Lung (tissue), 12 donors: ENCODE data around the gene SLC35F1. TPM values are rescaled to one million over a fixed set of nuclear protein-coding genes. Genes with fewer than 3 reads are reported as not detected.
A peak's percentile ranks its signal among the peaks of the same experiment; 100 is the strongest.

Experiments
- ATAC-seq: fragments of 200-7000 bp; cut with Tn5 transposase; one replicate; pipeline ENCODE4 v1.9.1; 2020; ENCODE audit warnings: moderate number of reproducible peaks; ENCODE audit not compliant: insufficient read depth, low FRiP score
- DNase-seq, 3 donors: peaks; one replicate each; pipeline ENCODE4 v3.0.0-alpha.2; 2013 to 2017
- H3K27ac ChIP-seq, 2 donors: one replicate each; pipeline ENCODE4 v1.5.1; 2013; ENCODE audit warnings: mild to moderate bottlenecking in 2 of 2, moderate library complexity in 2 of 2, control low read depth in 1 of 2, inconsistent platforms in 1 of 2, low read depth in 1 of 2, low read length in 1 of 2
- H3K27me3 ChIP-seq, 3 donors: one replicate each; pipeline ENCODE4 v1.5.1; 2013; ENCODE audit warnings: low read length in 2 of 3; ENCODE audit not compliant: control insufficient read depth in 3 of 3, insufficient read depth in 3 of 3
- H3K36me3 ChIP-seq, 4 donors: one replicate each; pipeline ENCODE4 v1.5.1; 2013; ENCODE audit warnings: low read length in 4 of 4, mild to moderate bottlenecking in 1 of 4, moderate library complexity in 1 of 4; ENCODE audit not compliant: control insufficient read depth in 4 of 4, insufficient read depth in 4 of 4
- H3K4me1 ChIP-seq, 5 donors: one replicate each; pipeline ENCODE4 v1.5.1; 2013; ENCODE audit warnings: low read length in 5 of 5, mild to moderate bottlenecking in 2 of 5, moderate library complexity in 1 of 5; ENCODE audit not compliant: control insufficient read depth in 5 of 5, insufficient read depth in 5 of 5
- H3K4me3 ChIP-seq: one replicate; pipeline ENCODE4 v1.5.1; 2013; ENCODE audit warnings: mild to moderate bottlenecking, control low read depth, moderate library complexity
- H3K9ac ChIP-seq, 2 donors: one replicate each; pipeline ENCODE4 v1.5.1; 2013; ENCODE audit warnings: low read length in 2 of 2, control low read depth in 1 of 2; ENCODE audit not compliant: insufficient read depth in 1 of 2
- H3K9me3 ChIP-seq, 4 donors: one replicate each; pipeline ENCODE4 v1.5.1; 2013; ENCODE audit warnings: low read length in 3 of 4, mild to moderate bottlenecking in 1 of 4, moderate library complexity in 1 of 4; ENCODE audit not compliant: control insufficient read depth in 4 of 4, insufficient read depth in 3 of 4
- CTCF ChIP-seq: IDR thresholded peaks from 2 replicates; pipeline ENCODE4 v1.5.1; 2012; ENCODE audit warnings: mild to moderate bottlenecking; ENCODE audit errors: control extremely low read depth, extremely low read depth
- WGBS, 2 donors: extraction: QIAGEN DNeasy Blood & Tissue Kit; methylation state at CpG; one replicate each; pipeline ENCODE4 v1.1.7; 2013; 5-methylcytosine and 5-hydroxymethylcytosine counted together
- polyA plus RNA-seq, 2 donors: library from polyadenylated mRNA; stranded (reverse); fragments of 200-250 nt; gene quantifications; one replicate each; pipeline ENCODE4 v1.2.1, GENCODE V29; 2013
- total RNA-seq, 2 donors: library from RNA; depleted of rRNA in 1 of 2; stranded (reverse); fragments of >200 nt in 1 of 2; gene quantifications; one replicate each; pipeline ENCODE4 v1.2.1, GENCODE V29; 2014 to 2021
- donor health status: control.
- donor health status: control.
- donor health status: Bipolar disorder and iron deficiency.
- donor health status: healthy.
- donor health status: DM: yes; HTN: yes; CAD: no.

SLC35F1 gene
- total and polyA plus RNA-seq, 4 donors: 0.04 to 5.7 (median 0.07) TPM

DNA sequence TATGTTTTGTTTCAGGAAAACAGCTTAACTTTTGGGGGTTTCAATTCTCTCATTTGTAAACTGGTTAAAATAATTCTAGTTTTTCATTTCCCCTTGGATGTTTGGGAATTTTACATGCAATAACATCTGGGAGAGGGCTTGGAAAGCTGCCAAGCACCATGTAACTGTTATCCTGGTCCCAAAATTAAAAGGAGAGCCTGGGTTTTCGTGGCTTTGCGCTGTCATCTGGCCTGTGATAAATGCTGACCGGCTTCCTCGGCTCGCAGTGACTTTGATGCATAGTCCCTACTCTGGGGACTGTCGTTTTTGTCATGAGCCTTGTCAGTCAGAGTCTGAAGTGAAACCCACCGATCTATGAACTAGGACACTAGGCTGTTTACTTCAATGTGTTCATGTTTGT lies 12.2 kb downstream of the SLC35F1 start:
- peak; percentile 20 to 62 (median 50) for DNase-seq
- Histone ChIP-seq H3K27ac (no peak overlapping the region), H3K36me3 (no peaks in the 10 kb centered on the region), H3K9ac (no peak overlapping the region), H3K4me3 (no peak overlapping the region), H3K27me3 (peaks cover 3 to 10% (median 5%) of the 10 kb centered on the region in 3 donors), H3K9me3 (no peaks in the 10 kb centered on the region), H3K4me1 (peaks cover 0 to 16% (median 3%) of the 10 kb centered on the region in 5 donors)
- no peak for TF ChIP-seq CTCF
- whole genome bisulfite sequencing, 2 donors: 10 to 12% methylated on average over 7 of the region's 7 CpGs
- no peak for ATAC-seq

- ATAC-seq: peak; percentile 47
- WGBS, 2 donors: 2 to 4% methylated on average over 39 of the region's 39 CpGs
- no peak overlapping the region for H3K27ac ChIP-seq
- TF ChIP-seq CTCF: no peak
- no peak overlapping the region for H3K4me3 ChIP-seq
- peaks cover 0 to 16% (median 3%) of the 10 kb centered on the region in 5 donors for H3K4me1 ChIP-seq
- peaks cover 3 to 10% (median 5%) of the 10 kb centered on the region in 3 donors for H3K27me3 ChIP-seq
- H3K36me3 ChIP-seq: no peaks in the 10 kb centered on the region
- H3K9ac ChIP-seq: no peak overlapping the region
- H3K9me3 ChIP-seq: no peaks in the 10 kb centered on the region
- DNase-seq: peak; percentile 49 to 81 (median 72)
Measured at GRCh38 chr6:117919775-117920729, 13.0 kb downstream of the SLC35F1 start.

GRCh38 chr6:117924690-117925089 lies 17.6 kb downstream of the SLC35F1 start:
- Histone ChIP-seq H3K9ac (no peak overlapping the region), H3K36me3 (no peaks in the 10 kb centered on the region), H3K4me1 (peaks cover 0 to 9% (median 3%) of the 10 kb centered on the region in 5 donors), H3K27ac (no peak overlapping the region), H3K27me3 (peaks cover 0 to 4% (median 0%) of the 10 kb centered on the region in 3 donors), H3K4me3 (no peak overlapping the region), H3K9me3 (peaks cover 0 to 8% (median 3%) of the 10 kb centered on the region in 4 donors)
- 77 to 85% methylated on average over 2 of the region's 2 CpGs for WGBS, 2 donors
- TF ChIP-seq CTCF: no peak
- ATAC-seq (no peak), DNase-seq (no peak)
